Mucosa of descending colon (tissue), 3 donors: ENCODE results near the gene NYNRIN. TPM values are rescaled to one million over a fixed set of nuclear protein-coding genes. Genes with fewer than 3 reads are reported as not detected.

Source experiments
- ATAC-seq: fragments of 200-7000 bp; cut with Tn5 transposase; one replicate; pipeline ENCODE4 v1.9.1; 2020; ENCODE audit warnings: mild to moderate bottlenecking, moderate library complexity
- DNase-seq, 3 donors: peaks; one replicate each; pipeline ENCODE4 v3.0.0-alpha.2; 2020
- H3K36me3 ChIP-seq: fragments of 200-600 bp; one replicate; pipeline ENCODE4 v1.8.0; 2021; ENCODE audit warnings: low read depth, mild to moderate bottlenecking
- H3K4me1 ChIP-seq: fragments of 200-600 bp; one replicate; pipeline ENCODE4 v1.8.0; 2021; ENCODE audit warnings: low read depth, mild to moderate bottlenecking
- H3K4me3 ChIP-seq: fragments of 200-600 bp; one replicate; pipeline ENCODE4 v1.8.0; 2021; ENCODE audit warnings: mild to moderate bottlenecking
- H3K9me3 ChIP-seq: fragments of 200-600 bp; one replicate; pipeline ENCODE4 v1.8.0; 2021; ENCODE audit warnings: mild to moderate bottlenecking
- CTCF ChIP-seq: fragments of 200-600 bp; IDR thresholded peaks from one replicate; pipeline ENCODE4 v1.8.0; 2022; ENCODE audit warnings: antibody characterized with exemption, mild to moderate bottlenecking
- intact Hi-C, 2 donors: fragments of 100-400 bp; cut with DNase I in 1 of 2; cut with micrococcal nuclease in 1 of 2; formaldehyde crosslinking; loops; one replicate each; pipeline versions ENCODE4 v1.11.0 to v1.11.1; 2022; cut with DNase I, micrococcal nuclease
- total RNA-seq, 3 donors: library from RNA; stranded (reverse); fragmentation: NEBNext Ultra II Directional in 2 of 3; extraction: Animal tissue kit (Norgen Biotek cat#: 25700) in 2 of 3; gene quantifications; one replicate each; pipeline versions ENCODE4 v1.2.1 to v1.2.4, GENCODE V29; 2021 to 2023
- donor health status: DM: no; HTN: no; CAD: no; lungs with moderate emphysema.
- donor health status: DM: no; HTN: no; CAD: no.
- donor health status: DM: no; HTN: yes; CAD: no.

NYNRIN gene
- total RNA-seq, 3 donors from 2014 or later, result 12.1 to 15.8 (median 13.4) TPM

GRCh38 chr14:24463017-24463883 is 64.4 kb downstream of the NYNRIN start:
- intact Hi-C loops, result no loop called here
- no peaks in the 10 kb centered on the region for H3K9me3 ChIP-seq
- no peaks in the 10 kb centered on the region for H3K36me3 ChIP-seq
- TF ChIP-seq CTCF, result no peak
- no peak for DNase-seq
- no peak for ATAC-seq
- H3K4me3 ChIP-seq, result no peak overlapping the region
- peaks cover 8% of the 10 kb centered on the region for H3K4me1 ChIP-seq

- no peak for TF ChIP-seq CTCF
- intact Hi-C loops, result no loop called here
- Histone ChIP-seq H3K4me3 (no peak overlapping the region), H3K4me1 (peaks cover 8% of the 10 kb centered on the region), H3K9me3 (no peaks in the 10 kb centered on the region), H3K36me3 (no peaks in the 10 kb centered on the region)
- no peak for DNase-seq
- no peak for ATAC-seq
These were observed 65.3 kb downstream of the NYNRIN start for GRCh38 chr14:24463884-24464785.

- no peak for DNase-seq
- TF ChIP-seq CTCF, result no peak
These were observed 66.6 kb downstream of the NYNRIN start for GRCh38 chr14:24465368-24465767.

GRCh38 chr14:24465805-24466204 is 67.0 kb downstream of the NYNRIN start:
- H3K4me1 ChIP-seq, result peaks cover 8% of the 10 kb centered on the region
- no peaks in the 10 kb centered on the region for H3K36me3 ChIP-seq
- ATAC-seq, result no peak
- intact Hi-C loops, result no loop called here
- no peak for TF ChIP-seq CTCF
- no peak for DNase-seq
- H3K4me3 ChIP-seq, result no peak overlapping the region
- H3K9me3 ChIP-seq, result no peaks in the 10 kb centered on the region

More at GRCh38 chr14:24465368-24465767, 66.6 kb downstream of the NYNRIN start:
- no peak for ATAC-seq
- Histone ChIP-seq H3K9me3 (no peaks in the 10 kb centered on the region), H3K36me3 (no peaks in the 10 kb centered on the region), H3K4me1 (peaks cover 8% of the 10 kb centered on the region), H3K4me3 (no peak overlapping the region)
- intact Hi-C loops, result no loop called here

Other genes with a start within 250 kb of the NYNRIN start
- gene IRF9, start 237.7 kb upstream of the NYNRIN start, total RNA-seq, result 100 to 1,000 TPM in 2 of 3 donors, 10 to 100 TPM in 1; 78.7 to 119 (median 103) TPM
- gene REC8, start 226.9 kb upstream of the NYNRIN start, total RNA-seq, result 10 to 100 TPM; 14.9 to 17.0 (median 16.8) TPM
- gene IPO4, start 210.2 kb upstream of the NYNRIN start, total RNA-seq, result 10 to 100 TPM; 23.2 to 29.3 (median 26.8) TPM
- gene TM9SF1, start 203.6 kb upstream of the NYNRIN start, total RNA-seq, result 10 to 100 TPM; 41.7 to 49.1 (median 47.1) TPM
- gene TSSK4, start 193.3 kb upstream of the NYNRIN start, total RNA-seq, result under 1 TPM in 2 of 3 donors, not detected in 1; 0.36 to 0.82 TPM
- 10 to 100 TPM; 47.6 to 67.8 (median 49.5) TPM for gene CHMP4A, start 185.5 kb upstream of the NYNRIN start, total RNA-seq
- gene MDP1, start 182.9 kb upstream of the NYNRIN start, total RNA-seq, result 10 to 100 TPM; 11.1 to 14.8 (median 13.2) TPM
- 100 to 1,000 TPM; 108 to 150 (median 131) TPM for gene NEDD8, start 166.6 kb upstream of the NYNRIN start, total RNA-seq
- gene GMPR2, start 166.1 kb upstream of the NYNRIN start, total RNA-seq, result 10 to 100 TPM; 59.7 to 83.5 (median 61.6) TPM
- gene TINF2, start 156.4 kb upstream of the NYNRIN start, total RNA-seq, result 10 to 100 TPM; 51.5 to 64.8 (median 58.4) TPM
- 1 to 10 TPM; 2.2 to 3.3 (median 2.4) TPM for gene TGM1, start 135.8 kb upstream of the NYNRIN start, total RNA-seq
- 10 to 100 TPM; 31.6 to 52.9 (median 41.3) TPM for gene RABGGTA, start 127.4 kb upstream of the NYNRIN start, total RNA-seq
- 10 to 100 TPM; 30.6 to 56.9 (median 54.9) TPM for gene DHRS1, start 99.2 kb upstream of the NYNRIN start, total RNA-seq
- 10 to 100 TPM; 24.1 to 29.2 (median 29.1) TPM for gene NOP9, start 99.2 kb upstream of the NYNRIN start, total RNA-seq
- gene CIDEB, start 91.0 kb upstream of the NYNRIN start, total RNA-seq, result 10 to 100 TPM in 2 of 3 donors, 1 to 10 TPM in 1; 8.5 to 15.8 (median 12.1) TPM
- gene LTB4R2, start 88.9 kb upstream of the NYNRIN start, total RNA-seq, result 1 to 10 TPM; 3.7 to 6.3 (median 5.0) TPM
- 1 to 10 TPM; 3.4 to 6.1 (median 3.8) TPM for gene LTB4R, start 87.5 kb upstream of the NYNRIN start, total RNA-seq
- 10 to 100 TPM; 13.9 to 23.5 (median 20.7) TPM for gene ADCY4, start 63.9 kb upstream of the NYNRIN start, total RNA-seq
- gene RIPK3, start 59.0 kb upstream of the NYNRIN start, total RNA-seq, result 10 to 100 TPM; 40.6 to 99.9 (median 71.7) TPM
- gene NFATC4, start 30.8 kb upstream of the NYNRIN start, total RNA-seq, result 100 to 1,000 TPM in 1 of 3 donors, 10 to 100 TPM in 2; 11.9 to 112 (median 25.2) TPM
- 1 to 10 TPM; 2.2 to 3.9 (median 2.6) TPM for gene CBLN3, start 30.7 kb downstream of the NYNRIN start, total RNA-seq
- 100 to 1,000 TPM in 1 of 3 donors, 10 to 100 TPM in 2; 85.9 to 102 (median 86.9) TPM for gene KHNYN, start 31.0 kb downstream of the NYNRIN start, total RNA-seq
- 10 to 100 TPM; 43.3 to 64.1 (median 47.1) TPM for gene SDR39U1, start 43.8 kb downstream of the NYNRIN start, total RNA-seq
- gene CMA1, start 109.3 kb downstream of the NYNRIN start, total RNA-seq, result 1 to 10 TPM in 2 of 3 donors, under 1 TPM in 1; 0.32 to 3.3 (median 1.6) TPM
- 1 to 10 TPM in 2 of 3 donors, not detected in 1; 2.9 to 9.1 TPM for gene CTSG, start 177.2 kb downstream of the NYNRIN start, total RNA-seq
- 1 to 10 TPM in 2 of 3 donors, under 1 TPM in 1; 0.35 to 1.2 (median 1.0) TPM for gene GZMH, start 210.7 kb downstream of the NYNRIN start, total RNA-seq
- gene GZMB, start 235.2 kb downstream of the NYNRIN start, total RNA-seq, result 1 to 10 TPM; 2.1 to 2.4 (median 2.1) TPM